CD4-positive, alpha-beta T cell treated with Interleukin-15 for 1 hour (primary cell): ENCODE data around the gene PARP3.
"Not testable (repeated sequence)": the region's sequence is repeated elsewhere in the genome, so short reads cannot be mapped to it uniquely, and the experiment has no call there.

ENCODE experiments used
- DNase-seq: peaks from one replicate; pipeline ENCODE4 v3.0.0-alpha.2; 2020

PARP3 gene

DNA sequence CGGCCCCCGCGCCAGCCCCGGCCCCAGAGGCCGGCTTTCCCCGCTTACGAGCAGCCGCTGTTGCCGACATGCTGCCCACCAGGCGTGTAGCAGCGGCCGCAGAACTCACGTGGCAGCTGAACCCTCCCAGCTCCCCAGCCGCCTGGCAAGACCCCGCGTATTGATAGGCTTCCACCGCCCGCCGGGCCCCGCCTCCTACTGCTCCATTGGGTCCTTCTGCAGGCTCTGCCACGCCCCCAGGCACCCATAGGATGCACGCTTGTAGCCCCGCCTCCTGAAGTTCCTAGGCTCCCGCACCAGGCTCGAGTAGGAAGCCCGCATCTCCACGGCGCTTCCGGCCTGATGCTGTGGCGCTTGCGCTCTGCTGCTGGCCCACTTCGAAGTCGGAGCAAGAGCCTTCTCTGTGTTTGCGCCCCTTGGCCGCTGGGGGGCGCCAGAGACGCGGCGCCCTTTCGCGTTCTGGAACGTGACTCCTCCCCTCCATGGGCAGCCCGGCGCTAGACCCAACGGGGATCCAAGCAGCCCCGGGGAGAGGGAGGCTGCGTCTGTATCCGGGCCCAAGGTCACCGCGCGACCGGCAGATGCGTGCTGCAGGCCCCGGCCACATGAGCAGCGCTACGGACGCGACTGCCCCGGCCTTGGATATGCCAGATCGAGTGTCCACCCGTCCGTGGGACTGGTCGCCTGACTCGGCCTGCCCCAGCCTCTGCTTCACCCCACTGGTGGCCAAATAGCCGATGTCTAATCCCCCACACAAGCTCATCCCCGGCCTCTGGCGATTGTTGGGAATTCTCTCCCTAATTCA is at the start of gene PARP3, which contains the start of gene RRP9:
PARP3 (plus strand) TSS at position 566 of the 805 bp plus-strand sequence. CDS start 993 bp downstream, outside the sequence.
RRP9 (minus strand) TSS at position 107 of the 805 bp plus-strand sequence; CDS start at position 70, 37 bp downstream.
- peak; percentile 100 for DNase-seq

GRCh38 chr3:51894391-51894790 is 47.8 kb upstream of the PARP3 start:
- no peak for DNase-seq

DNA sequence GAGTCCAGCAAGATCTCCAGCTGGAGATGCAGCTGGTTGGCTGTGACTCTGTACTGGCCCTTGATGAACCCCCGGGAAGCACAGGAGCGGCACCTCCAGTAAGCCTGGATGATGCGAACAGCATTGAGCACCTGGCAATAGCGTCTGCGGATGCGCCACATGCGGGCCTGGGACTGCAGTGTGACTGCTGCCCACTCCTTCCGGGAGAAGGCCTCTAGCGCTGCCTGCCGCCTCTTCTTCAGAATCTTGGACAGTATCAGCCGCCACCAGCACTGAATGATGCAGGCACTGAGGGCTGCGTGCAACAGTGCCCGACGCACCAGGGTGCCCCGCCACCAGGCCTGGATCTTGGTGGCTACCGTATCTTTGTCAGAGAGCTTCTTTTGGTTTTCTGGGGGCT is 47.2 kb upstream of the PARP3 start:
- DNase-seq = no peak

GRCh38 chr3:51896607-51897305 is 45.4 kb upstream of the PARP3 start:
- no peak for DNase-seq

GRCh38 chr3:51897391-51897790 is 44.8 kb upstream of the PARP3 start:
- DNase-seq = no peak

DNA sequence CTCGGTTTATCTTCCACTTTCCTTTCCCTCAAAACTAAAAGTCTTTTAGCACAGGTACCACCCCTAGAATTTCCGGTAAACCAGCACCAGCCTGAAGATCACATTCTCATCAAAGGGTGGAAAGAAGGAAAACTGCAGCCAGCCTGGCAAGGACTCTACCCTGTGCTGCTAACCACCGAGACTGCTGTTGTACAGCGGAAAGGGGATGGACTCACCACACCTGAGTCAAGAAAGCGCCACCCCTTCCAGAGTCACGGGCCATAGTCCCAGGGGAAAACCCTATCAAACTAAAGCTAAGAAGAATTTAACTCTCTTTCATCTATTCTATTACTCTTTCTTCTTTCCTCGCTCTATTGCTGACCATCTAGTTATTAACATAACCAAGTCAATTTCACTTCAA is 42.1 kb upstream of the PARP3 start:
- not testable (repeated sequence) for DNase-seq

GRCh38 chr3:51902361-51902760 is 39.8 kb upstream of the PARP3 start:
- DNase-seq = not testable (repeated sequence)

GRCh38 chr3:51904034-51904823 is 37.9 kb upstream of the PARP3 start:
- no peak for DNase-seq

DNA sequence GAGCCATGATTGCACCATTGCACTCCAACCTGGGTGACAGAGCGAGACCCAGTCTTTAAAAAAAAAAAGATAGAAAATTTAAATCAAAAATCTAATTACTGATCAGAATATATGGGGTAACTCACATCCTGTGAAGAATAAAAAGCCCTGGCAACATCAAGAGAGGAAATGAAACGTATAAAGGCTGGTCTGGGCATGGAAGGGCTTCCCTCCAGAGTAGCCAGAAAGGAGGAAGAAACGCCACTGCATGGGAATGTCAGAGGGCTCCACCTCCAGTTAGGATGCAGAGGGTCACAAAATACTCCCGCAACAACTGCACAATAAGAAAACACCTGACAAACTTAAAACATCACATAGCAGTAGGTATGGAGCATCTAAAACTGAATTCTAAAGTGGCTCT is 34.1 kb upstream of the PARP3 start:
- DNase-seq = no peak

DNA sequence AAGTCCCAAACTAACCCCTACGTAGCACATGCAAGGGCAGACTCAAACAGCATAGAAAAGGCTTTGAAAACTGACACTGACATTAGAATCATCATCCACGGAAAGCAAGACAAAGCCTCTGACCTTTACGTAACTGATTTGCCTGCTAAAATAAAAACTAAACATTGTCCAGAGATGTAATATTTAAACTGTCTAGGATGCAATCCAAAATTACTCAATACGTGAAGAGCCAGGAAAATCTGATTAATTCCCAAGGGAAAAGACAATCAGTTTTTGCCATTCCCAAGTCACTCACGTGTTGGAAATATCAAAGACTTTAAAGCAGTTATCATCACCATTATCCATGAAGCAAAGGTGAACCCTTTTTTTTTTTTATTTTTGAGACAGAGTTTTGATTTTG is 25.7 kb upstream of the PARP3 start:
- DNase-seq = no peak

- DNase-seq = no peak
These were observed 21.0 kb upstream of the PARP3 start for GRCh38 chr3:51921081-51921578.

DNA sequence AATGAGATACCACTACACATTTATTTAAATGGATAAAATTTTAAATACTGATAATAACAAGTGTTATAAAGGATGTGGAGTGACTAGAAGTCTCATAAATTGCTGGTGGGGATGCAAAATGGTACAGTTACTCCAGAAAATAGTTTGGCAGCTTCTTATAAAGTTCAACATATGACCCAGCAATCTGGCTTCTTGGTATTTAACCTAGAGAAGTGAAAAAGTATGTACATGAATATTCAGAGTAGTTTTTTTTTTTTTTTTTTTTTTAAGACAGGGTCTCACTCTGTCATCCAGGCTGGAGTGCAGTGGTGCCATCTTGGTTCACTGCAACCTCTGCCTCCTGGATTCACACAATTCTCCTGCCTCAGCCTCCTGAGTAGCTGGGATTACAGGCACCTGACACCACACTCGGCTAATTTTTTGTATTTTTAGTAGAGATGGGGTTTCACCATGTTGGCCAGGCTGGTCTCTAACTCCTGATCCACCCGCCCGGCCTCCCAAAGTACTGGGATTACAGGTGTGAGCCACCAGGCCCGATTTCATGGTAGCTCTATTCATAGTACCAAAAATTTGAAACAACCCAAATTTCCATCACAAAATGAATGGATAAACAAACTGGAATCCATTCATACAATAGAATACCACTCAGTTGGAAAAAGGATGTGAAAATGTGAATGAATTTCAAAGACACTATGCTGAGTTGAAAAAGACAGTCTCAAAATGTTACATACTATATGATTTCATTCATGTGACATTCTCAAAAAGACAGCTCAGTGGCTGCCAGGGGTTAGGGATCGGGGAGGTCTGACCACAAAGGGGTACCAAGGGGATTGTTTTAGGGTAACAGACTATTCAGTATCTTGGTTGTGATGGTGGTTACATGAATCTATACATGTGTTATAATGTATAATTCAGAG is 14.8 kb upstream of the PARP3 start:
- no peak for DNase-seq

DNA sequence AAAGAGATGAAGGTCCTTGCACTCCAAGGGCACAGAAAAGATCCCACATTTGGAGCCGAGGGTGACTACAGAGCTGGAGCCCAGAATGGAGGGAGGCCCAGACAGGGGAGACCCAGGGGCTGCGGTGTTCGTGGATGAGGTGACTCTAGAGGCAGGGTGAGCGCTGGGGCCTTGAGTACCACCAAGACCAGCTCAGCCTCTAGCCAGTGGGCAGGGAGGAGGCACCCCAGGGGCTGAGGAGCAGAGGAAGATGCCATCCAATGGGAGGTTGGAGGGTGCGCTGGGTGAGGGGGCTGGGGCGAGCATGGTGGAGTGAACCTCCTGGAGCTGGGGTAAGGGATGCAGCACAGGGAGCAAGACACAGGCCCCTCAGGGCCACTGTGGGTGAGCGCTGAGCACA is 13.7 kb upstream of the PARP3 start:
- DNase-seq = no peak

DNA sequence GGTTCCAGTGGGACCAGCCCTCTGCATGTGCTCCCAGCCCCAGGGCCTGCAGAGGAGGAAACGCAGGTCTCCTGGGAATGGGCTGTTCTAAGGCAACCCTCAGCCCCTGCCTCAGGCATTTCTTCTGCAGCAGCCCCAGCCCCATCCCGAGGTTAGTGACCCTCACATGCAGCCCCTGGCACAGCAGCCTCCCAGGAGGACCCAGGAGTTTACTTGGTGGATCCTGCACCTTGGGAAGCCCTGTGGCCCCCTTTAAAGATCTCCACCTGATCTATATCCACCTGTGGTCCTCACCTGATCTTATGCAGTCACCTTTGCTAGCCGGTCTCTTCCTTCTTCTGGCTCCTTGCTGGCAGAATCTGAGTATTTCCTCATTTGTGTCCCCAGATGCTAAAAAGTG is 13.2 kb upstream of the PARP3 start:
- not testable (repeated sequence) for DNase-seq

- DNase-seq = no peak
These were observed 12.7 kb upstream of the PARP3 start for GRCh38 chr3:51929420-51930003.

DNA sequence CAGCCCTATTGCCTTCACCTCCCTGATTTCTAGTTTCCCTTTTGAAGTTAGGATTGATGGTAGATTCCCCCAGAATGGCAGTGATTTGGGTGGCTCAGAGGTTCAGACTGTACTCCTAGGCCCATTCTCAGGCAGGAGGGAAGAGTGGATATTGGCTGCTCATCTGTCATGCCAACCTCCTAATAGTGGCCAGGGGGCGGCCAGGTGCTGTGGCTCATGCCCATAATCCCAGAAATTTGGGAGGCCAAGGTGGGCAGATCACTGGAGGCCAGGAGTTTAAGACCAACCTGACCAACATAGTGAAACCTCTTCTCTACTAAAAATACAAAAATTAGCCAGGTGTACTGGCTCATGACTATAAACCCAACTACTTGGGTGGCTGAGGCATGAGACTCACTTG is 11.7 kb upstream of the PARP3 start:
- DNase-seq = no peak

GRCh38 chr3:51931756-51932155 is 10.4 kb upstream of the PARP3 start:
- no peak for DNase-seq

- DNase-seq = no peak
These were observed 9.4 kb upstream of the PARP3 start for GRCh38 chr3:51932471-51933370.

DNA sequence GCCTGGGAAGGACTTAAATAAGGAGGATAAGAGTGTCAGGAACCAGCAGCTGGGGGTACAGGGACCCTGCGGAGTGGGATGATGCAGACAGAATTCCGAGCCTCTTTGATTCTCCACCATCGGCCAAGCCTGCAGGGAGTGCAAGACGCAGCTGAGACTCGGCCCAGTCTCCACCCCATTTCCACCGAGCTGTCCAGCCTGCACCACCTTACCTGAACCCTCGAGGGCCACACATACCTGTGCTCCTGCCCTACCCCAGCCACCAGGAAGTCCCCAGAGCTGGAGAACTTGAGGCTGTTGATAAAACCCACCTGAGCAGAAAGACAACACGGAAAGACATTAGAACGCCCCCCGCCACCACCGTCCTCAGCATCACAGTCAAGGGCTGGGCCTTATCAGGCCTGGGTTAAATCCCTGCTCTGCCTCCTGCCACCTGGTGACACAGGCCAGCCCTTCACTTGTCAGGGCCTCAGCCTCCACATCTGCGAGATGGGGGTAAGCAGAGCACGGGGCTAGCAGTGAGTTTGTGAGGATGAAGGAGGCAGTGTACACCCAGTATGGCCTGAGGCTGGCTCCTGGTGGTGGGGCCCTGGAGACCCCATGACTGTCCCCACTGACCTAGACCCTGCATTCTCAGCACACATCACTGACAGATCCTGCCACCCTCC is 8.6 kb upstream of the PARP3 start:
- DNase-seq = no peak
